Subcutaneous adipose tissue (tissue), 4 donors: Measurements from ENCODE around the gene VAV2. TPM values are rescaled to one million over a fixed set of nuclear protein-coding genes. Genes with fewer than 3 reads are reported as not detected.

Experiments used
- total RNA-seq, 4 donors: library from RNA; depleted of rRNA; stranded (reverse); fragments of >200 nt; gene quantifications; one replicate each; pipeline ENCODE4 v1.1.0, GENCODE V29; 2016
- TF ChIP-seq, protein P1 (sequence below): fragments of 450-650 bp; IDR thresholded peaks from one replicate; pipeline ENCODE4 v1.5.1; 2016; ENCODE audit warnings: low read depth, mild to moderate bottlenecking, control low read depth, antibody characterized with exemption, moderate library complexity

VAV2 gene
- total RNA-seq, 4 donors from 2014 or later, result 3.6 to 6.8 (median 4.8) TPM

- TF ChIP-seq, protein P1, sequence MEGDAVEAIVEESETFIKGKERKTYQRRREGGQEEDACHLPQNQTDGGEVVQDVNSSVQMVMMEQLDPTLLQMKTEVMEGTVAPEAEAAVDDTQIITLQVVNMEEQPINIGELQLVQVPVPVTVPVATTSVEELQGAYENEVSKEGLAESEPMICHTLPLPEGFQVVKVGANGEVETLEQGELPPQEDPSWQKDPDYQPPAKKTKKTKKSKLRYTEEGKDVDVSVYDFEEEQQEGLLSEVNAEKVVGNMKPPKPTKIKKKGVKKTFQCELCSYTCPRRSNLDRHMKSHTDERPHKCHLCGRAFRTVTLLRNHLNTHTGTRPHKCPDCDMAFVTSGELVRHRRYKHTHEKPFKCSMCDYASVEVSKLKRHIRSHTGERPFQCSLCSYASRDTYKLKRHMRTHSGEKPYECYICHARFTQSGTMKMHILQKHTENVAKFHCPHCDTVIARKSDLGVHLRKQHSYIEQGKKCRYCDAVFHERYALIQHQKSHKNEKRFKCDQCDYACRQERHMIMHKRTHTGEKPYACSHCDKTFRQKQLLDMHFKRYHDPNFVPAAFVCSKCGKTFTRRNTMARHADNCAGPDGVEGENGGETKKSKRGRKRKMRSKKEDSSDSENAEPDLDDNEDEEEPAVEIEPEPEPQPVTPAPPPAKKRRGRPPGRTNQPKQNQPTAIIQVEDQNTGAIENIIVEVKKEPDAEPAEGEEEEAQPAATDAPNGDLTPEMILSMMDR, result no peak
These were observed 87.6 kb downstream of the VAV2 start for GRCh38 chr9:133904346-133905090.

GRCh38 chr9:133901184-133901835 lies 90.8 kb downstream of the VAV2 start:
- TF ChIP-seq, protein P1, result no peak

- TF ChIP-seq, protein P1, result no peak
These were observed 94.4 kb downstream of the VAV2 start for GRCh38 chr9:133897675-133898074.

- TF ChIP-seq, protein P1, result no peak
These were observed 96.8 kb downstream of the VAV2 start for GRCh38 chr9:133895335-133895734.

DNA sequence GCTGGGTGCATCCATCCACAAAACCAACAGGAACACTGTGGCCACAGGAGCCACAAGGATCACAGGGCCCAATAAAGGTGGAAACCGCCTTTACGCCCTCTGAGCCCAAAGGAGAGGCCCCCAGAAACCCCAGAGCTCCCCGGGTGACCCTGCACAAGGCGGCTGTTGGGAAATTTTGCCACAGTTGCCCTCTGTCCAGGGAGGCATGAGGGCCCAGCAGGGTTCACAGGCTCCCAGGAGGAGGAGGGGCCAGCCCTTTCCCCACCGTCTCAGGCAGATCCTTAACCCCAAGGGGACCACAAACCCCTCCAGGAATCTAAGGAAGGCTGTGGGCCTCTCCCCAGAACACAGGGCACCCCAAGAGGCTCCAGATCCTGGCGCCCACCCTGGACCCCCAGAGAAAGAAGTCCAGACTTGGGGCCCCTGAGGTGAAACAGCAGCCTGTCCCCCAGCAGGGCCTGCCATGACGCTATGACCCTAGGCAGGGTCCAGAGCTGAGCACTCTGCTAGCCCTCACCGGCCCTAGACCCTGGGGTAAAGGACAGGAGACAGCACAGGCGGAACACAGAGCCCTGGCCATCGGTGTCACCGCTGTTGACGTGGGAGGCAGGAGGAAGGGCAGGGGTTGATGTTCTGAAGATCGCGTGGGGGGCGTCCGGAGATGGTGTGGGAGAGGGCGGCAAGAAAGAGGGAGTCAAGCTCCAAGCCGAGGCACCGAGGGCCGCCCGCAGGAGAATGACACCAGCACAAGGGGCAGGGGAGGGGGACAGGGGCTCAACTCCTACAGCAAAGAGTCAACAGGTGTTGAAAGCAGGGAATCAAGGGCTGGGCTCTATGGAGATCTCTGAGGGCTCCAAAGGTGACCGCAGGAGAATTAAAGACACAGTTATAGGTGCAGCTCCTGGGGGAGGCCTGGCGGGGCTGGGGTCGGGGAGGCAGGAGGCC lies 97.5 kb downstream of the VAV2 start:
- TF ChIP-seq, protein P1, result no peak

- TF ChIP-seq, protein P1, result no peak
These were observed 98.7 kb downstream of the VAV2 start for GRCh38 chr9:133893191-133893994.
